AML-193 (cell line): ENCODE results near the gene EYA3.

Experiments used
- DNase-seq, 2 experiments: peaks; one replicate each; lab custom pipeline; 2025; lab: John Stamatoyannopoulos, UW

The EYA3 gene

GRCh38 chr1:28071813-28072212 lies 16.6 kb downstream of the EYA3 start:
- DNase-seq: no peak

GRCh38 chr1:28070725-28071593 lies 17.5 kb downstream of the EYA3 start:
- no peak for DNase-seq

DNA sequence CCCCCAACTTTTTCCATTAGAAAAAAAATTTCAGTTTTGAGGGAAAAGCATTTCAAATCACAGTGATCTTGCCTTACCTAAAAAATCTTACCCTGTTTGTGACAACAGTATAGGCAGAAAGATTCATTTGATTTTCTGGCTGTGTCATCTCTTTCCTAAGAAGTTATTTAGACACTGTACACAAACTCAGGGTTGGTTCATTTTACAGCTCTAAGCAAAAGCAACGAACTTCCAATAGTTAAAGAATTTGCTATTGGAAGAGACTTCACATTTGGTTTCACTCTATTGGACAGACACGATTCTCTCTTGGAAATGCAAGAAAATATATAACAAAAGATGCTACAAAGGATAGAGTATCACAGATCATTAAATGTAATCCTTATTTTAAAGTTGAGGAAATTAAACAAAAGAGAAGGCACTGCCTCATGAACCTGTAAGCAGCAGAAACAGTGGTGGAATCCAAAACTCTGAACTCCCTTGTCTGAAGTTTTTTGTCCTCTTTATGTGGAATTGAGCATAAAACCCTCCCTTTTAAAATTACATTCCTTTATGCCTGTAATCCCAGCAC lies 20.8 kb downstream of the EYA3 start:
- no peak for DNase-seq

- DNase-seq: no peak
Measured at GRCh38 chr1:28066393-28067154, 21.8 kb downstream of the EYA3 start.

- no peak for DNase-seq
Measured at GRCh38 chr1:28064064-28064463, 24.3 kb downstream of the EYA3 start.

- DNase-seq: no peak
Measured at GRCh38 chr1:28062806-28063205, 25.6 kb downstream of the EYA3 start.

GRCh38 chr1:28058971-28059878 lies 29.2 kb downstream of the EYA3 start:
- DNase-seq: no peak

DNA sequence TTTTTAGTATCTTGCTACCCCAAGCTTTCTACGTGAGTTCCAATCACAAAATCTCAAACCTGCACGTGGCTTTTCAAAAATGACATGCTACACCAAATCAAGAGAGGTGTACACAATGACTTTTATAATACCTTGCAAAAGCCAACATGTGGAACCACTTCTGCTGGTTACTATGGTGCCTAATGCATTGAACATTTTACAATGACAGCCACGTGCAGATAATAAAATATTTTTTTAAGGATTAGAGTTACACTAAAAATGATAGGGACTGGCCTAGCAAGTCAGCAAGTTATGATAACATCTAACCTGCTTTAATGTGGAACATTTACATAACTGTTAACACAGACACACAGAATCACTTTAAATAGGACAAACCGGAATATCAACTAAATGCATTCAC lies 30.2 kb downstream of the EYA3 start:
- no peak for DNase-seq

GRCh38 chr1:28056129-28056925 lies 32.1 kb downstream of the EYA3 start:
- no peak for DNase-seq

DNA sequence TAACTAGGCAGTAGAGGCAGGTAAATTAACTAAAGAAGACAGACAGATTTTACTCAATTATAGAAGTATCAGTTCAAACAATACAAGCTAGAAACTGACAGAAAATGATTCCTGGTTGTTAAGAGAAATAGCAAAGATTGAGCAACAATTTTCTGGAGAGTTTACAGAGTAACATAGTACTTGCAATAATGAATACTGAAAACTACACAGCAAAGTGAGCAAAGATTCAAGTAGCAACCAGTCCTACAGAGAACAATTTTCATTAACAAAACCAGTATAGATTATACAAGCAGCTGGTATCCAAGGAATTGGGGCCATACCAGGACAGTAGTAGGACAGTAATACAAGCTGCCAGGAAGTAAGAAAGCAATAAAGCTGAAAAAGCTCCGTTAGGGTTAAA lies 37.6 kb downstream of the EYA3 start:
- no peak for DNase-seq

DNA sequence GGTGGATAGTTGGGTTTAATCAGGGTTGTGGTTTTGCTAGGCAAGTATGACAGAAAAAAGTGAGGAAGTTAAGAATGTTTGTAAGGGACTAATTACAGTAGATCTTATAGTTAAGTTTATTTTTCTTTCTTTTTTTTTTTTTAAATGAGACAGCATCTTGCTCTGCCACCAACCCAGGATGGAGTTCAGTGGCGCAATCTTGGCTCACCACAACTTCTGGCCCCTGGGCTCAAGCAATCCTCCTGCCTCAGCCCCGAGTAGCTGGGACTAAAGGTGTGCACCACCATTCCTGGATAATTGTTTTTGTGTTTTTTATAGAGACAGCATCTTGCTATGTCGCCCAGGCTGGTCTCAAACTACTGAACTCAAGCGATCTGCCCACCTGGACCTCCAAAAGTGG lies 41.7 kb downstream of the EYA3 start:
- DNase-seq: peak; percentile 17 to 28

- no peak for DNase-seq
Measured at GRCh38 chr1:28045777-28046176, 42.6 kb downstream of the EYA3 start.

DNA sequence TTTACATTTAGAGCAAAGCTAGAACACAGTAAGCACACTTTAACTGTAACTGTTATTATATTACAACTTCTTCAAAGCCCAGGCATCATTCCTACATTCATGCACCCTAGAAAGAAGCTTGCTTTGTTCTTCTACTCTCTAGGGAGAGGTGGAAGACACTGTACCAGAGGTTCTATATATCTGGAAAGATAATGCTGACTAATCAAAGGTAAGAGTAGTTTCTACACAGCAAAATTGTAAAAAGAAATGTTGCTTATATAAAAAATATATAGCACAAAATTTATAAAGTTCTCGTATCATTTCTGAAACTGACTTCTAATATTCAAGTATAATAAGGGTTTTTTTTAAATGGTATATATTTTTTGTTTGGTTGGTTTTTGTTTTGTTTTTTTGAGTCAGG lies 44.0 kb downstream of the EYA3 start:
- no peak for DNase-seq

GRCh38 chr1:28039341-28039740 lies 49.1 kb downstream of the EYA3 start:
- no peak for DNase-seq

DNA sequence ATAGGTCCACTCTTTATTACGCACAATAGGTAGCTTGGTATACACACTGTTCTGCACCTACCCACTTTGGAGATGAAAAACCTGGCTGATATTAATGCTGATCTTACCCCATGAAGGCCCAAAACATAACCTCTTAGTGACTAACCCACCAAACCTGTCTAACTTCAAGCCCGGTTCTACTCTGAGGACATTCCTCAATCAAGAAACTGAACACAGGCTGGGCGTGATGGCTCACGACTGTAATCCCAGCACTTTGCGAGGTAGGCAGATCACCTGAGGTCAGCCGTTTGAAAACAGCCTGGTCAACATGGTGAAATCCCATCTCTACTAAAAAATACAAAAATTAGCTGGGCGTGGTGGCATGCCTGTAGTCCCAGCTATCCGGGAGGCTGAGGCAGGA lies 50.5 kb downstream of the EYA3 start:
- DNase-seq: no peak

DNA sequence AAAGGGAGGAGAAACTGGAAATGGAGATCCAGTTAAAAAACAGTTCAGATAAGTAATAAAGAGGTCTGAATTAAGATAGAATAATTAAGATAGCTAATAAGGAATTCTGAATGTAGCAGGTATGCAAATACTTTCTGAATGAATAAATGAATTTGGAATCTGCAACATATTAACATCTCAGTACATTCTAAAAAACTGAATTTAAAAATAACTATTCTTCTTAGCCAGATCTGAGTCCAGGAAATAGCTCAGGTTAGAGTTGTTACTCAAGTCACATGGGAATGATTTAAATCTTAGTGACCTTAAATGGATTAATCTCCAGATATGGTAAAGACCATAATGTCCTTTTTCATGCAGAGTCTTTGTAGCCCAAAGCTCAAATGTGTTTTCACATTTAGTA lies 51.2 kb downstream of the EYA3 start:
- no peak for DNase-seq

- DNase-seq: no peak
Measured at GRCh38 chr1:28036431-28036830, 52.0 kb downstream of the EYA3 start.

DNA sequence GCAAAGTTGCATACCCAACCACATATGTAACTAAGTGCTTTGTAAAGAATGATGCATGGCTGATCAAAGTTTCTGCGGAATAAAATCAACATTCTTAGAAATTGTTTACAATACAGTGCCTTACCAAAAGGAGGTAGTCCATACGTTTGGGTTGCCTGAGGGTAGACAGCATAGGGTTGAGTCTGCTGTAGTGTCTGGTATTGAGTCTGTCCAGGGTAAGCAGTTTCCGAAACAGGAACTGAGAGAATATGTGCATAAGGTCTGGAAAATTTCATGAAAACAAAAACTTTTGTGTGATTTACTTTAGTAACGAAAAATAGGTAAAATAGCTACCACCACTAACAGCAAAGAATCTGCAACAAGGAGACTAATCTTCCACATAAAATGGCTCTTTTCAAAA lies 53.0 kb downstream of the EYA3 start:
- DNase-seq: no peak

DNA sequence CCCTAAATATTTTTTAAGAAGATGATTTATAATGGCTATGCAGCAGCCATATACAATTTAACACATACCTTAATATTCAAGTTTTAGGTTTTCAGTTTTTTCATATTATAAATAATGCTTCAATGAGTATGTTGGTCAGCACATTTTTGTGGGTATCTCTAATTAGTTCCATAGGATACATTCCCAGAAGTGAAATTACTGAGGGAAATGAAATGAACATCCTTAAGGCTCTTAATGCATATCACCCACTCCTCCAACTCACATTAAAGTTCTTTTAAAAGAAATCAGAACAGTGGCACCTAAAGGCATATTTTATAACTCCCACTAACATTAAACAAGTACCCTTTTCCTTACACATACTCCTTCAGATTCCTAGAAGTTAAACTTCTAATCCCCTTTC lies 56.1 kb downstream of the EYA3 start:
- DNase-seq: no peak

DNA sequence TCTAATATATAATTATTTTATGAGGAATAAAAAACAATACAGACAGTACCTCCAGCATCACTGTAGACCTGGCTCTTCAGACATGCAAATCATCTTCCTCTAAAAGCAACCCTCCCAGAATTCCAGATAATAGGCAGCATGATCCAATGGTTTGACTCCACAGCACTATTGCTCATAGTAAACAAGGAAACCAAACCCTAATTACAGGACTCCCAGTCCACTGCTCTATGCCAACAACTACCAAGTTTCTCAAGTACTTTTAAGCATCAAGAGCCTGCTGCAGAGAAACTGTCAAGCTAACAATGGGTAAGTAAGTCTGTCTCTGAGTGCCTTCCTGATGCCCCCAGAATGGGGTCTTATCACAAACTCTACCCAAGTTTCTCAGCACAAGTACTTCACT lies 57.2 kb downstream of the EYA3 start:
- DNase-seq: no peak
